Gastrocnemius medialis (tissue), 4 donors: Measurements from ENCODE around the gene SDHA. TPM values are rescaled to one million over a fixed set of nuclear protein-coding genes. Genes with fewer than 3 reads are reported as not detected.
"Not testable (repeated sequence)": the region's sequence is repeated elsewhere in the genome, so short reads cannot be mapped to it uniquely, and the experiment has no call there.

Source experiments
- ATAC-seq, 2 donors: fragments of 150-250 bp; one replicate each; pipeline ENCODE4 v1.9.1; 2016
- DNase-seq, 2 donors: peaks; one replicate each; pipeline ENCODE4 v3.0.0-alpha.2; 2019
- H3K27ac ChIP-seq, 4 donors: fragments of 200-600 bp; sonication (generic); 1 replicate in 1 of 4; 2 replicates in 3 of 4; pipeline ENCODE4 v1.5.1; 2016 to 2018; ENCODE audit warnings: mild to moderate bottlenecking in 2 of 4, moderate library complexity in 1 of 4
- H3K27me3 ChIP-seq, 3 donors: fragments of 200-600 bp; sonication (generic) in 2 of 3; 1 replicate in 1 of 3; 2 replicates in 2 of 3; pipeline versions ENCODE4 v1.5.1 to v1.6.0; 2016 to 2019; ENCODE audit warnings: mild to moderate bottlenecking in 1 of 3, moderate library complexity in 1 of 3
- H3K36me3 ChIP-seq, 2 donors: fragments of 200-600 bp; sonication (generic) in 1 of 2; one replicate each; pipeline ENCODE4 v1.5.1; 2017 to 2018
- H3K4me1 ChIP-seq, 2 donors: fragments of 200-600 bp; sonication (generic) in 1 of 2; one replicate each; pipeline ENCODE4 v1.5.1; 2016 to 2017; ENCODE audit warnings: mild to moderate bottlenecking in 2 of 2
- H3K4me3 ChIP-seq, 4 donors: fragments of 200-600 bp; sonication (generic) in 3 of 4; 1 replicate in 1 of 4; 2 replicates in 3 of 4; pipeline ENCODE4 v1.5.1; 2016 to 2019; ENCODE audit warnings: mild to moderate bottlenecking in 2 of 4
- H3K9me3 ChIP-seq, 3 donors: fragments of 200-600 bp; sonication (generic) in 2 of 3; 1 replicate in 1 of 3; 2 replicates in 2 of 3; pipeline ENCODE4 v1.5.1; 2016 to 2019
- POLR2A ChIP-seq, 2 donors: fragments of 450-650 bp; IDR thresholded peaks; one replicate each; pipeline ENCODE4 v1.6.1; 2017; ENCODE audit warnings: antibody characterized with exemption in 2 of 2, mild to moderate bottlenecking in 2 of 2, moderate library complexity in 2 of 2
- in situ Hi-C, 4 donors: fragments of 200-750 bp; cut with MboI; loops; one replicate each; pipeline versions ENCODE4 v1.15.0 to v1.8.0; 2017; ENCODE audit warnings: low sequenced_read_pairs in 4 of 4
- intact Hi-C: fragments of 100-400 bp; cut with DNase I; formaldehyde crosslinking; loops from one replicate; pipeline ENCODE4 v1.15.1; 2023; ENCODE audit warnings: low total_unique reads
- total RNA-seq, 4 donors: library from RNA; depleted of rRNA; stranded (reverse); fragments of >200 nt; gene quantifications; one replicate each; pipeline versions ENCODE4 v1.1.0 to v1.2.3, GENCODE V29; 2016
- TF ChIP-seq, protein P1 (sequence below), 5 experiments: fragments of 450-650 bp in 3 of 5; fragments of 200-600 bp in 2 of 5; sonication (generic) in 2 of 5; IDR thresholded peaks in 4 of 5; conservative IDR thresholded peaks in 1 of 5; 1 replicate in 4 of 5; 2 replicates in 1 of 5; pipeline ENCODE4 v1.5.1; 2016 to 2019; ENCODE audit warnings: antibody characterized with exemption in 5 of 5, mild to moderate bottlenecking in 3 of 5, moderate library complexity in 3 of 5

Gene SDHA
- total RNA-seq = 100 to 1,000 TPM; 146 to 277 (median 207) TPM

DNA sequence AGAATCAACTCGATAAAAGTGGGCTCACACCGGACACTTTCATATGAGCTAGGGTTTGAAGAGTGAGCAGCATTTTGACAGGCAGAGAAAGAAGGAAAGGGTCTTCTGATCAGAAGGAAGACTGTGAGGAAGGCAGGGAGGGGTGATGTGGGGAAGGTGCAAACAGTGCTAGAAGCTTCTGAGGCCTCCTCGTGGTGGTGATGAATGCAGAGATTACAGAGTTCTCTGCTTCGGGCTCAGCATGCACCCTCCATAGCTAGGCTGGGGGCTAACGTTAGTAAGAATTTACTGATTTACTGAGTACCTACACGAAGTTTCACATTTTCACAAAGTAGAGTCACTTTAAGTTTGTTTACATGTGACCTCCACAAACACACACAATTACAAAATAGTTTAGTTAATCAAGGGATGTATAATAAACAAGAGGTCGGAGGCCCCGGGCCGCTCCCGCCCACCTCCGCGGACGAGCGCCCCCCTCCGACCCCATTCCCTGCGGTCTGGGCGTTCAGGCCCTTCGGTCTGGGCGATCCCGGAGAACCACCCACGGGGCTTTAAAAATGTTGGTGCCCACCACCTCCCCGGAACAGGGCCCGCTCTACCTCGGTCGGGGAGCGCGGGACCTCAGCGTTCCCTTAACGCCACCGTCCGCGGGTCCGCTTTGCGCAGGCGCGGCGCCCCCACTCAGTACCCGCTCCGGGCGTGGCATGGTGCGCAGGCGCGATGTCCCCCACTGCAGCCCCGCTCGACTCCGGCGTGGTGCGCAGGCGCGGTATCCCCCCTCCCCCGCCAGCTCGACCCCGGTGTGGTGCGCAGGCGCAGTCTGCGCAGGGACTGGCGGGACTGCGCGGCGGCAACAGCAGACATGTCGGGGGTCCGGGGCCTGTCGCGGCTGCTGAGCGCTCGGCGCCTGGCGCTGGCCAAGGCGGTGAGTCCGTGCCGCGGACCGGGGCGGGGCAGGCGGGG, at the start of gene SDHA, which contains the start of gene CCDC127:
SDHA (plus strand) TSS at position 827 of the 963 bp plus-strand sequence; CDS start at position 863, 36 bp downstream.
CCDC127 (minus strand) TSS at position 660 of the 963 bp plus-strand sequence. CDS start 1,304 bp downstream, outside the sequence.
- ATAC-seq = peak; percentile 84 to 87
- H3K27me3 ChIP-seq, H3K36me3 ChIP-seq, in situ Hi-C loops, H3K9me3 ChIP-seq: not testable (repeated sequence)
- intact Hi-C loops = loop anchor here (1.0 kb wide), 3 partner anchors 29 to 256 kb away; partner anchors contain the start of gene PDCD6
- peak within 1 kb of the TSS; percentile 97 to 99 (median 98) for H3K27ac ChIP-seq
- TF ChIP-seq POLR2A (IDR thresholded peaks at IDR 0.05) = peak; percentile 98
- TF ChIP-seq, protein P1, sequence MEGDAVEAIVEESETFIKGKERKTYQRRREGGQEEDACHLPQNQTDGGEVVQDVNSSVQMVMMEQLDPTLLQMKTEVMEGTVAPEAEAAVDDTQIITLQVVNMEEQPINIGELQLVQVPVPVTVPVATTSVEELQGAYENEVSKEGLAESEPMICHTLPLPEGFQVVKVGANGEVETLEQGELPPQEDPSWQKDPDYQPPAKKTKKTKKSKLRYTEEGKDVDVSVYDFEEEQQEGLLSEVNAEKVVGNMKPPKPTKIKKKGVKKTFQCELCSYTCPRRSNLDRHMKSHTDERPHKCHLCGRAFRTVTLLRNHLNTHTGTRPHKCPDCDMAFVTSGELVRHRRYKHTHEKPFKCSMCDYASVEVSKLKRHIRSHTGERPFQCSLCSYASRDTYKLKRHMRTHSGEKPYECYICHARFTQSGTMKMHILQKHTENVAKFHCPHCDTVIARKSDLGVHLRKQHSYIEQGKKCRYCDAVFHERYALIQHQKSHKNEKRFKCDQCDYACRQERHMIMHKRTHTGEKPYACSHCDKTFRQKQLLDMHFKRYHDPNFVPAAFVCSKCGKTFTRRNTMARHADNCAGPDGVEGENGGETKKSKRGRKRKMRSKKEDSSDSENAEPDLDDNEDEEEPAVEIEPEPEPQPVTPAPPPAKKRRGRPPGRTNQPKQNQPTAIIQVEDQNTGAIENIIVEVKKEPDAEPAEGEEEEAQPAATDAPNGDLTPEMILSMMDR (IDR thresholded peaks at IDR 0.05 in 4 of 5, conservative IDR thresholded peaks at IDR 0.05 in 1 of 5) = peak in 3 of 5 experiments; percentile 38 to 58 (median 39)
- peaks cover 38 to 43% of the 10 kb centered on the region in 2 donors for H3K4me1 ChIP-seq
- peak within 1 kb of the TSS; percentile 93 to 97 (median 95) for H3K4me3 ChIP-seq
- peak; percentile 94 to 96 for DNase-seq

DNA sequence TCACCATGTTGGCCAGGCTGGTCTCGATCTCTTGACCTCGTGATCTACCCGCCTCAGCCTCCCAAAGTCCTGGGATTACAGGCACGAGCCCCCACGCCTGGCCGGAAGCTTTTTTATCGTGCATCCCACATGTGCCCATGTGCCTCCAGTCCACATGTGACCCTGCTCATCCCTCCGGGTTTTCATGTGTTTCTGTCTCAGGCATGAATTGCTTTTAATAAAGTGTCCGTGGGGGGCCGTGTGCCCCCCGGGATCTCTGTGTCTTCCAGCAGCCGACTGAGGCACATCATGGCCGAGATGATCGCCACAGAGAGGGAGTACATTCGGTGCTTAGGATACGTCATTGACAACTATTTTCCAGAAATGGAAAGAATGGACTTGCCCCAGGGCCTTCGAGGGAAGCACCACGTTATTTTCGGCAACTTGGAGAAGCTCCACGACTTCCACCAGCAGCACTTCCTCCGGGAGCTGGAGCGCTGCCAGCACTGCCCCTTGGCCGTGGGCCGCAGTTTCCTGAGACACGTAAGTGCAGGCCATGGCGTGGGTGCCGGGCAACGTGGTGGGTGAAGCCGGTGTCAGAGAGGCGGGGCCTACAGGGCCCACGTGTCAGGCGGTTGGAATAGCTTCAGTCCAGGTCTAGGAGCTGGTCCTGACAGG, 48.9 kb upstream of the SDHA start:
- H3K36me3 ChIP-seq = no peaks in the 10 kb centered on the region
- intact Hi-C loops (no loop called here), in situ Hi-C loops (no loop called here)
- H3K27ac ChIP-seq = peak overlapping the region in 1 of 4 donors; percentile 13
- no peaks in the 10 kb centered on the region for H3K27me3 ChIP-seq
- peak; percentile 54 to 60 for ATAC-seq
- TF ChIP-seq POLR2A (IDR thresholded peaks at IDR 0.05) = no peak
- TF ChIP-seq, protein P1 (IDR thresholded peaks at IDR 0.05 in 4 of 5, conservative IDR thresholded peaks at IDR 0.05 in 1 of 5) = no peak
- no peak overlapping the region for H3K4me3 ChIP-seq
- peak in 1 of 2 donors; percentile 35 for DNase-seq
- no peaks in the 10 kb centered on the region for H3K9me3 ChIP-seq
- no peaks in the 10 kb centered on the region for H3K4me1 ChIP-seq

DNA sequence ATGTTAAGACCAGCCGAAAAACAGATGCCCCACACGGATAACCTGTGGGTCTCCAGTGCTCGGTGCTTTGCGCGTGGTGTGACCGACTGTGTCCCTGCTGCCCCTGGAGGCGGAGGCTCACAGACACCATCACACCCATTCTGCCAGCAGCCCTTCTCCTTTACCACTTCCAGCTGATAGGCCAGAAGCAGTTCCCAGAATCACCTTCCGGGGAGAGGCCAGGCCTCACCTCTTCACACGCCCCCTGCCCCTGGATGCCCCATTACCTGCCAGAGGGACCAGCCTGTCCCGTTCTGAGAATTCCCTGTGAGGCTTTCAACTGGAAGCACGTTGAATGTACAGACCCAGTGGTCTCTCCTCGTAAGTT, 48.4 kb upstream of the SDHA start:
- no peak for DNase-seq
- Histone ChIP-seq H3K27ac (peak overlapping the region in 2 of 4 donors; percentile 13 to 37), H3K4me3 (no peak overlapping the region), H3K4me1 (no peaks in the 10 kb centered on the region), H3K36me3 (no peaks in the 10 kb centered on the region), H3K27me3 (no peaks in the 10 kb centered on the region), H3K9me3 (no peaks in the 10 kb centered on the region)
- in situ Hi-C loops = no loop called here
- TF ChIP-seq POLR2A (IDR thresholded peaks at IDR 0.05) = no peak
- TF ChIP-seq, protein P1 (IDR thresholded peaks at IDR 0.05 in 4 of 5, conservative IDR thresholded peaks at IDR 0.05 in 1 of 5) = no peak
- ATAC-seq = peak in 1 of 2 donors; percentile 23
- intact Hi-C loops = no loop called here

- intact Hi-C loops = no loop called here
- H3K4me3 ChIP-seq = no peak overlapping the region
- H3K27ac ChIP-seq = no peak overlapping the region
- no peaks in the 10 kb centered on the region for H3K9me3 ChIP-seq
- in situ Hi-C loops = no loop called here
- DNase-seq (no peak), ATAC-seq (no peak)
- no peaks in the 10 kb centered on the region for H3K27me3 ChIP-seq
- no peak for TF ChIP-seq POLR2A (IDR thresholded peaks at IDR 0.05)
- TF ChIP-seq, protein P1 (IDR thresholded peaks at IDR 0.05 in 4 of 5, conservative IDR thresholded peaks at IDR 0.05 in 1 of 5) = no peak
- H3K4me1 ChIP-seq = no peaks in the 10 kb centered on the region
- no peaks in the 10 kb centered on the region for H3K36me3 ChIP-seq
Measured at GRCh38 chr5:170971-171800, 46.9 kb upstream of the SDHA start.
